NCI-H146 (cell line): ENCODE results near the gene SLC22A17.
"Not testable (repeated sequence)": the region's sequence is repeated elsewhere in the genome, so short reads cannot be mapped to it uniquely, and the experiment has no call there.

Experiments used
- DNase-seq: peaks from one replicate; lab custom pipeline; 2025; lab: John Stamatoyannopoulos, UW

SLC22A17 gene

GRCh38 chr14:23339506-23340268 lies 13.0 kb downstream of the SLC22A17 start:
- no peak for DNase-seq

GRCh38 chr14:23335623-23336022 lies 17.1 kb downstream of the SLC22A17 start:
- no peak for DNase-seq

DNA sequence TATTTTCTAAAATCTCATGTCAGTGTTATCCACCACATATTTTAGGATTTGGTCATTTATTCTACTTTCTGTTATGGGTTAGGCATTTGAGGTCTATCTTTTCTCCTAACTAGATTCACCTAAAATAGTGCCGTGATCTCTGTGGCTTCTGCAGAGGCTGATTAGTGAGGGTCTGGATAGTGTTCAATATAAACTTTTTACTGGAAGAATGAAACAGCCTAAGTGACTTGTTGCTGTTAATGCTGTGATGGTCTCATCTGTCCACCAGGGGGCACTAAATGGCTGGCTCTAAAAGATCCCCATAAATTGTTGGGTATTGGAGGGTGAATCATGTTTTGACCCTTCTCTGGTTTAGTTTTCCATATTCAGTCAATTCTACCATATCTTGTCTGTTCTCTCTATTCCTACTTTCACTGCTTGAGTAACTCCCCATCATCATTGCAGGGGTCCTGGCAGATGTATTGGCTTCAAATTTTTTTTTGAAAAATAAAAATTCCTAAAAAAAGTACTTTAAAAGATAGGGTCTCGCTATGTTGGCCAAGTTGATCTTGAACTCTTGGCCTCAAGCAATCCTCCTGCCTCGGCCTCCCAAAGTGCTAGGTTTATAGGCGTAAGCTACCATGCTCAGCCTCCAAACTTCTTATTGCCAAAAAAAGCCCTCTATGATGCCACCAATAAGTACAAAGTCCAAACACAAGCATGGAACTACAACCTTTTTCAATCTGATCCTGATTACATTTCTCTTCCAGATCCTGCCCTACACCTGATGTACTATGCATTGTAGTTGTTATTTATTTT lies 24.5 kb downstream of the SLC22A17 start:
- DNase-seq = peak; percentile 69

DNA sequence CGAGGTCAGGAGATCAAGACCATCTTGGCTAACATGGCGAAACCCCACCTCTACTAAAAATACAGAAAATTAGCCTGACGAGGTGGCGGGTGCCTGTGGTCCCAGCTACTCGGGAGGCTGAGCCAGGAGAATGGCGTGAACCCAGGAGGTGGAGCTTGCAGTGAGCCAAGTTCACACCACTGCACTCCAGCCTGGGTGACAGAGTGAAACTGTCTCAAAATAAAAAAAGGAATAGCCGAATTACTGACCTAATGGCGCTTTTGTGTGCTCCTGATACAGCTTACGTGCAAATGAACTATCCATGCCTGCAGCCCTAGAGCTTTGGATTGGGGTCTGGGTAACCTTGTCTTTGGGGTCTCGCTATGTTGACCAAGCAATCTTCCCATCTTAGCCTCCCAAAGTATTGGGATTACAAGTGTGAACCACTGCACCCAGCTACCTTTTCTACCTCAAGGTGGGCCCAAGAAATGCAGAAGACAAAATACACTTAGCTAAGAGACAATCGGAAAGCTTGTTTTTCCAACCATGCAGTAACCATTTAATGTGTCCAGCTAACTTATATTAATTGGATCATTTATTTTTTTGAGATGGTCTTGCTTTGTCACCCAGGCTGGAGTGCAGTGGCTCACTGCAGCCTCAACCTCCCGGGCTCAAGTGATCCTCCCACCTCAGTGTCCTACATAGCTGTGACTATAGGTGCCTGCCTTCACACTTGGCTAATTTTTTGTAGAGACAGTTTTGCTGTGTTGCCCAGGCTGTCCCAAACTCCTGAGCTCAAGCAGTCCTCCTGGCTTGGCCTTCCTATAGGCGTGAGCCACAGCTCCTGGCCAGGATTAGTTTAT lies 26.0 kb downstream of the SLC22A17 start:
- no peak for DNase-seq

DNA sequence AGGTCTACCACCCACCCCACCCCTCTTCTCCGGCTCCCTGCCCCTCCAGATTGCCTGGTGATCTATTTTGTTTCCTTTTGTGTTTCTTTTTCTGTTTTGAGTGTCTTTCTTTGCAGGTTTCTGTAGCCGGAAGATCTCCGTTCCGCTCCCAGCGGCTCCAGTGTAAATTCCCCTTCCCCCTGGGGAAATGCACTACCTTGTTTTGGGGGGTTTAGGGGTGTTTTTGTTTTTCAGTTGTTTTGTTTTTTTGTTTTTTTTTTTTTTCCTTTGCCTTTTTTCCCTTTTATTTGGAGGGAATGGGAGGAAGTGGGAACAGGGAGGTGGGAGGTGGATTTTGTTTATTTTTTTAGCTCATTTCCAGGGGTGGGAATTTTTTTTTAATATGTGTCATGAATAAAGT lies 26.9 kb downstream of the SLC22A17 start:
- DNase-seq = not testable (repeated sequence)

- DNase-seq = no peak
These were observed 27.7 kb downstream of the SLC22A17 start for GRCh38 chr14:23324993-23325392.

DNA sequence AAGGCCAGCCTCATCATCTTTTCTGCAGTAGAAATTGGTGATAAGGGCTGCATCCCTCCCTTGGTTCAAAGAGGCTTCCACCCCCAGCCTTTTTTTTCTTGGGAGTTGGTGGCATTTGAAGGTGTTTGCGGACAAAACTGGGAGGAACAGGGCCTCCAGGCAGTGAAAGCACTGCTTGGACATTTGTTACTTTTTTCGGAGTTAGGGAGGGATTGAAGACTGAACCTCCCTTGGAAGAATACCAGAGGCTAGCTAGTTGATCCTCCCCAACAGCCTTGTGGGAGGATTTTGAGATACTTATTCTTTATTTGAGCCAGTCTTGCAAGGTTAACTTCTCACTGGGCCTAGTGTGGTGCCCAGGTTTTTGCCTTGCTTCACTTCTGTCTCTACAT lies 28.2 kb downstream of the SLC22A17 start:
- no peak for DNase-seq

DNA sequence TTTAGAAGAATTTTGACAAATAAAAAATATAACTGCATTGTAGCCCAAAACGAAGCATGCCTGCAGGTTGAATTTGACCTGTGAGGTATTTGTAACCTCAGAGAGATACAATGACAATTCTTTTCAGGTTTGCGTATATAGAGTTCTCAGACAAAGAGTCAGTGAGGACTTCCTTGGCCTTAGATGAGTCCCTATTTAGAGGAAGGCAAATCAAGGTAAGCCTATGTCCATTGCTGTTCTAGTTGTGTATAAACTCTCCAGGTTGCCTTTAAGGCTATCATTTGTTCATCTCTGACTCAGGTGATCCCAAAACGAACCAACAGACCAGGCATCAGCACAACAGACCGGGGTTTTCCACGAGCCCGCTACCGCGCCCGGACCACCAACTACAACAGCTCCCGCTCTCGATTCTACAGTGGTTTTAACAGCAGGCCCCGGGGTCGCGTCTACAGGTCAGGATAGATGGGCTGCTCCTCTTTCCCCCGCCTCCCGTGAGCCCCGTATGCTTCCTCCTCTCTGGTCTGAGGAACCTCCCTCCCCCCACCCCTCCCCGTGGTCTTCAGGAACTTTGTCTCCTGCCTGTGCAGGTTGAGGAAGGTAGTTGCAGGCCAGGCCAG lies 28.7 kb downstream of the SLC22A17 start:
- no peak for DNase-seq

- DNase-seq = no peak
These were observed 29.8 kb downstream of the SLC22A17 start for GRCh38 chr14:23322568-23323517.

- DNase-seq = peak; percentile 57
These were observed 30.8 kb downstream of the SLC22A17 start for GRCh38 chr14:23321572-23322547.

DNA sequence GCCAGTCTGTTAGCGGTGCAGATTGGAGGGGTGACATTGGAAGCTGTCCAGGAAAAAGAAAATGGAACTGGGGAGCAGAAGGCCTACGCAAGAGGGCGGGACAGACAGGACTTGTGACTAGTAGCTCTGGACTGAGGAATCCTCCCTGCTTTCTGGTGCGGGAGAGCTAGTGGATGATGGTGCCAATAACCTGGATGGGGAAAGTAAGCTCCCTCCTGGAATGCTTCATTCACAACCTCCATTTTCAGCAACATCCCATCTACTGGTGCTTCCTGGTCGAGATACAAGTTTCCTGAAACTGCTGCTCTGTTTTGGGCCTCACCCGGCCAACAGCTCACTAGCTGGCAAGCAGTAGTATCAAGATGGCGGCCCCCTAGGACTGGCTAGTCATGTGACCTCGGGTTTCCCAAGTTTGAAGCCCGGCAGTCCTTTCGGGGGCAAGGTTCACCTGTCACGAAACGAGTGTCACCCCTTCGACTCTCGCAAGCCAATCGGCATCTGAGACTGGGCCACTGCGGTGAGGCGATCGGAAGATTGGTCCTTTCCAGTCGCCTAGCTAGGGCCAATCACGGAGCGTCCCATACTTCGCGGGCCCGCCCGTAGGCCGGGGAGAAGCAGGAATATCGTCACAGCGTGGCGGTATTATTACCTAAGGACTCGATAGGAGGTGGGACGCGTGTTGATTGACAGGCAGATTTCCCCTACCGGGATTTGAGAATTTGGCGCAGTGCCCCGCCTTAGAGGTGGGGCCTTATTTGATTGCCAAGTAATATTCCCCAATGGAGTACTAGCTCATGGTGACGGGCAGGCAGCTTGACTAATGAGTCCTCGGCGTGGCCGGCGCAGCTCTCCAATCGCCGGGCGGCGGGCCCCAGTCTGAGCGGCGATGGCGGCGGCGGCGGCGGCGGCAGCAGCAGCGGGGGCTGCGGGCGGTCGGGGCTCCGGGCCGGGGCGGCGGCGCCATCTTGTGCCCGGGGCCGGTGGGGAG lies 31.8 kb downstream of the SLC22A17 start, which contains the start of gene PABPN1:
TSS of gene PABPN1 (plus strand) at position 874 of the 988 bp plus-strand sequence. CDS start at position 887, 13 bp downstream.
- peak; percentile 100 for DNase-seq

DNA sequence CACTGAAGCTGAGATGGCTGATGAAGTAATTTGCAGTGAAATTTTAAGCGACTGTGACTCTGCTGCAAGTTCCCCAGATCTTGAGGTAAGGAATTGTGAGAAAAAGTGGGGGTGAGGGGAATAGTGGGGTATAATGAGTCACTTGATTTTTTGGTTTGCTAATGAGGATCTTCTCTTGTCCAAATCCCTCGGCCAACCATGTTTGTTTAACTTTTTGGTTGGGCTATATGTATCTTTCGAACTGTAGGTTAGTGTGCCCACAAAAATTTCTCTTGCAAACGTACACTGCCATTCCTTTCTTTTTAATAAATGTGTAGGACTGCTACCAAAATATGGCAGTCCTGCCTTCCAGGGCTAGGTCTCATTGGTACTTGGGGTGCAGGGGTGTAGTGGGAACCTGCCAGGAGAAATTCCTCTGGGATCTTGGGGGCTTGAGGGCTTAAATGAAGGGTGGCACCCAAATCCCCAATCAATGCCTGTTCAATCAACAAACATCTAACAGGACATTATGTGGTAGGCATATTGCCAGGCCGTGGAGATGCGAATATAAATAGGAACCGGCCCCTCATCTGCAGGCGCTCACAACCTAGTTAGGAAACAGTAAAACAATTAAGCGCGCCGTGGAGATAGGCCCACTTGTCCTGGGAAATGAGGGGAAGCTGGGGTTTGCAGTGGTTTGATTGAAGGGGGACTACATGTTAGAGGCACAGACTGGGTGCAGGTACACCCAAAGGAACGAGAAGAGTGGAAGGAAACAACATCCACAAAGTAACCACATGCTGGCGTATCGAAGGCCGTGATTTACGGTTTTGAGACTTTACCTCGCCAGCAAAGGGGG lies 32.7 kb downstream of the SLC22A17 start:
- DNase-seq = no peak

DNA sequence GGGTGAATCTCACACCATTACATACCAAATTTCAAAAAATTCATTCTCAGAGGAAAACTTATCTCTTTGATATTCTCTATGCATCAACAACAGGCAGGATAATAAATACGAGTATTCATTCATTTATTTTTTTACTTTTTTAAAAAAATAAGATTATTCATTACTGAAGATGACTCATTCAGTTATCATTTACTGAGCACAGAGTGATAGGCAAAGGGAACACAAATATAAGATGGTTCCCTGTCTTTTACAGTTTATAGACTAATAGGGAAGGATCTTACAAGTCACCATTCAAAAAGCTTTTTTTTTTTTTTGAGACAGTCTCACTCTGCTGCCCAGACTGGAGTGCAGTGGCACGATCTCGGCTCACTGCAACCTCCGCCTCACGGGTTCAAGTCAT lies 36.4 kb downstream of the SLC22A17 start:
- no peak for DNase-seq

- no peak for DNase-seq
These were observed 42.1 kb downstream of the SLC22A17 start for GRCh38 chr14:23310546-23310945.

GRCh38 chr14:23308721-23309445 lies 43.8 kb downstream of the SLC22A17 start:
- DNase-seq = no peak
